GM21619 (cell line): Measurements from ENCODE around the gene NANS.
"Not testable (repeated sequence)": the region's sequence is repeated elsewhere in the genome, so short reads cannot be mapped to it uniquely, and the experiment has no call there.

ENCODE experiments used
- ATAC-seq: cut with Tn5 transposase; IDR thresholded peaks from one replicate; pipeline ENCODE4 v1.9.1; 2021; ENCODE audit not compliant: unreplicated experiment

NANS gene

DNA sequence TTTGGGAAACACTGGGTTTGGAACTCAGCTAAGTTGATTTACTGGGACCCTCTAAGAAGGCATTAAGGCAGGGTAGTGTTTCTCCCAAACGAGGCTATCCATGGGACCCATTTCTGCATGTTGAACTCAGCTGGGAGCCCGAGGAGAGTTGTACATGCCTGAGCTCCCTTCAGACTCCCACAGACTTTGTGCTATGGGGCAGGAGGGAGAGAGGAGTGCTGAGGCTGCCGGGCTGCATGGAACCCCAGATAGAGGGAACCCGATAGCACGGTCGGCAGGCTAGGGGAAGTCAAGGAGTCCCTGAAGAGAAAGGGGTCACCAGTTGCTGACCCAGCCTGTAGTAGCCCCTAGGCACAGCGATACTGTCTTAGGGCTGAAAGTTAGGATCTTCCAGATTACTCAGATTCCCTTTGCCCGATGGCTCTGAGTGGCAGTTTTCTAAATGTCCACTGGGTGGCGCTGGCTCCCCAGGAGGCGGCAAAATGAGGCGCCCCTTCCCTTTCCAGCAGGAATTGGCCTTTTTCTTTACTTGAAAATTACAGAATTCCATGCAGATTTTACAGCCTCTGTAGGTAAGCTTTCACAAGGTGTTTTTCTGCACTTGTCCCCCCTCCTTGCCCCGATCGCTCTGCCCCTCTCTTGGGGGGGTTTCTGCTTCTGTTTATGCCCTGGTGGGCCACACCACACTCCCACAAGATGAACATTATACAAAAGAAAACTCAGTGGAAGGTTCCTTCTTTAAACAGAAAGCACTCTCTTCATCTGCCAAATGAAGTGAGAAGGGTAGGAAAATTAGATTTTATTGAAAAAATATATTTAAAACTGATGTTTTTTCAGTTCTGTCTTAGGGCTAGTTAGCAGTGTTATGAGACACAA, 17.8 kb downstream of the NANS start:
- no peak for ATAC-seq

DNA sequence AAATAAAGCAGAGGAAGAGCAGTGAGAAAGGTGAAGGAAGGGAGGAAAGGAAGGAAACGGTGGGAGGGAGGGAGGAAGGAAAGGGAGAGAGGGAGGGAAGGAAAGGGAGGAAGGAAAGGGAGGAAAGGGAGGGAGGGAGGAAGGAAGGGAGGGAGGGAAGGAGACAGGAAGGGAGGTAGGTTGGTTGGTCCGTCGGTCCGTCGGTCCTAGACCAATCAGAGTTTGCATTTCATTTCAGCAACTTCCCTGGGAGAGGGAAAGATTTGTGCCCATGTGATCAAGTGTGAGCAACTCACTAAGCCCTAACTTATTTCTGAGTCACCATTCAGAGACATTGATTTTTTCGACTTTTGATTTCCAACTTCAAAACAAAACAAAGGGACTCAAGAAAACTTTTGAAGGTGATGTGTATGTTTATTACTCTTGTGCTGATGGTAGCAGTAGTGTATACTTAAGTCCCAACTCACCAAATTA, 18.8 kb downstream of the NANS start:
- no peak for ATAC-seq

DNA sequence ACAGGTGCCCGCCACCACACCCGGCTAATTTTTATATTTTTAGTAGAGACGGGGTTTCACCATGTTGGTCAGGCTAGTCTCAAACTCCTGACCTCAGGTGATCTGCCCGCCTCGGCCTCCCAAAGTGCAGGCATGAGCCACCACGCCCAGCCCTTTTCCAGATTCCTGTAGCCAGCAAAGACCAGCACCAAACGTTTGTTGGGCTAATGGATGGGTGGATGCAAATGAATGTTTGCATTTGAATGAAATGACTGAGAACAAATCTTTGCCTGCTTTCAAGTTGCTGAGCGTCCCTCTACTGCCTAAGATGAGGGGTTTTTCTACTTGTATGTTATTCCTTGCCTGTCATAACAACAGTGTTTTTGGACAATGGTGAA, 20.0 kb downstream of the NANS start:
- not testable (repeated sequence) for ATAC-seq

DNA sequence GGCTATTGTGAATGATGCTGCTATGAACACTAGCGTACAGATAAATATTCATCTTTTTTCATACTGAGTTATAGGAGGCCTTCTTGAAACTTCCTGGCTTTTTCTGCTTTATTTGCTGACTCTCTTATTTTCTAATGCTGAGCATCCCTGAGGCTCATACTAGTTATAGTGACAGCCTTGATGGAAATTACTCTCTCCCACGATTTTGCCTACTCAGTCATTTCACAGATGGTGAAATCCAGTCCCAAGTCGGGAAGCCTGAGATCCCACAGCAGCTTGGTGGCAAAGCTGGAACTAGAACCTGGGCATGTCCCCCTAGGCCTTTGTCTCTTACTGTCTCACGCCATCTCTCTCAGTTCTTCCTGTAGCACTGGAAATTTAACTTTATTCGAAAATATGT, 22.4 kb downstream of the NANS start:
- no peak for ATAC-seq

DNA sequence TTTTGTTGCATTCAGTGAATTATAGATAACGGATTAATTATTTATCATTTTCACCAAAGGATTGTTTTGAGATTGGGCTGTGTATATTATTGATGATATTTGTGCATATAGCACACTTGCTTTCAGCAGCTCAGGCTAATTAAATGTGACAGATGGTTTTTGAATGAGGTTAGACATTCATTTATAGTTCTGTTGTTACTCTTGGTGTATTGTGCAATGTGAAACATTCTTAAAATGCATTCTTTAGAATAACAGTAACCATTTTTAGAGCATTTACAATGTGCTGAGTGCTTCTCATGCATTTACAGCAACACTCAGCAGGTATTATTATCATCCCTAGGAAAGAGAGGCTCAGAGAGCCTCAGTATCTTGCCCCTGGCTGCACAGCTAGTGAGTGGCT, 23.8 kb downstream of the NANS start:
- ATAC-seq = no peak

DNA sequence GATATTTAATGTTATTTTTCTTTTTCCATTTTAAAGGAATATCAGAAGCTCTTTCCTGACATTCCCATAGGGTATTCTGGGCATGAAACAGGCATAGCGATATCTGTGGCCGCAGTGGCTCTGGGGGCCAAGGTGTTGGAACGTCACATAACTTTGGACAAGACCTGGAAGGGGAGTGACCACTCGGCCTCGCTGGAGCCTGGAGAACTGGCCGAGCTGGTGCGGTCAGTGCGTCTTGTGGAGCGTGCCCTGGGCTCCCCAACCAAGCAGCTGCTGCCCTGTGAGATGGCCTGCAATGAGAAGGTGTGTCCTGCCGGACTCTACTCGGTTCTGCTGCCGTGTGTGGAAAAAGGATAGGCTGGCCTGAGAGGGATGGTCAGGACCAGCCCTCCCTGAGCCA, 24.2 kb downstream of the NANS start:
- no peak for ATAC-seq

DNA sequence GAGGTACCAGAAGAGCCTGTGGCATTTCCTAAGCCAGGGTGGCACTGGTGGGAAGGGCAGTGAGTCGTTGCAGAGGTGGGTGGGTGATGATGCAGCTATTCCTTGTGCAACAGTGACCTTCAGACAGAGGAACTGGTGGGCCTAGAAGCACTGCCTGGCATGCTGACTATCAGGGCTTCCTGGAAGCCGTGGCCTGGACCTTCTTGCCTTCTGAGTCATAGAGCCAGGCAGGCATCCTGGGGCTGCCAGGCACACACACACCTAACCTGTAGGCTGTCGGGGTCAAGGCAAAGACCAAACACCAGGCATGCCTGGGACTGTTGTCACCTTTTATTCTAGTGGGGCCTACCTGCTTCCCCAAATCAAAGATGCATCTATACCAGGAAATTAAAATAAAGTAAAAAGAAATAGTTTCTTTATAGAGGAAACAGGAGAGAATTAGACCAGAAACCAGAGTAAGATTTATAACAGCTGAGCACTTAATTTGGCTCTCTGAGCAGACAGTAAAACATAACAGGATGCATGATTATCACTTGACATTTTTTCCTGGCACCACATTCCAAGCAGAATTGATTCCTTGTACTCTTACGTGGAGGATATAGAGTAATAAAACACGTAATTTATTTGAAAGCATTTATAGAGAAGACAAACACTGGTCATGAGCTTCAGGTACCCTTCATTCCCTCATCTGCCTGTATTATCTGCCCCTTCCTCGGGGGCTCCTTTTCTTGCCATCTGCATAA, 25.1 kb downstream of the NANS start:
- ATAC-seq = no peak

DNA sequence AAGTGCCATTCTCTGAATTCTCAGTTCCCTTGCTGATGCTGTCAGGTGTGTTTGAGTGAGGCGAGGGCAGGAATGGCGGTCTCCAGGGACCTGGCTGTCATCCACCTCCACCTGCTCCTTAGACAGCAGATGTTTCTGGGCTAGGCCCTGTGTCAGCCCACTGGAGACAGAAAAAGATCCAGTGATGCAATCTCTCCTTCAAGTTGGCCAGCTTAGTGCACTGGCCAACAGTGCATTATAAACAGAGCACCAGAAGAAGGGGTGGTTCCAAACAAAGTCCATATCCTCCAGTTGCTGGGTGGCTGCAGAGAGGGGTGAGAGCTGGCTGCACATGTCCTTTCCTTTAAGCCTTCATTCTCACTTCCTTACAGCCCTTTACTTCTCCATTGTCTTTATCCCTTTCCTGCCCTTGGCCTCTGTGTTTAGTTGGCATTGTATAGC, 26.5 kb downstream of the NANS start:
- no peak for ATAC-seq

DNA sequence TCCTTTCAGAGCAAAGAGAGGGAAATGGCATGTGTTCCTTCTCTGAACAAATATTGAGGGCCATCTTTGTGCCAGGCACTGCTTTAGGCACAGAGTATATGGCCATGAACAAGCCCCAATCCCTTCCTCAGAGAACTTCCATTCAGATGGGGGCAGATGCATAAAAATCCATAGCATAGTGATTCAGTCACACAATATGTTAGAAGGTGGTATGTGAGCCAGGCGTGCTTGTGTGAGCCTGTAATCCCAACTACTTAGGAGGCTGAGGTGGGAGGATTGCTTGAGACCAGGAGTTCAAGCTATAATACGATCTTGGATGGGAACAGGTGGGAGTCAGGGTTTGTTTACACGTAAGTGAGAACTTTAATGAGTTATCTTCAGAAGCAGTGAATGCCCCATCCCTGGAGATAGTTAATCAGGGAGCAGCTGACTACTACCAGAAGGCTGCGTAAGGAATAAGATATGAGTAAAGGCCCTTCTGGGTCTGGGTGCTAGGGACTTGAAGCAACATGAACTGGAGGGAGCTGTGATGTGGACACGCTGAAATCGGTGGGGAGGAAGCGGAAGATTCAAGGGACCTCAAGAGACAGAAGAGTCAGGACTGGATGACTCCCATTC, 27.1 kb downstream of the NANS start:
- no peak for ATAC-seq

DNA sequence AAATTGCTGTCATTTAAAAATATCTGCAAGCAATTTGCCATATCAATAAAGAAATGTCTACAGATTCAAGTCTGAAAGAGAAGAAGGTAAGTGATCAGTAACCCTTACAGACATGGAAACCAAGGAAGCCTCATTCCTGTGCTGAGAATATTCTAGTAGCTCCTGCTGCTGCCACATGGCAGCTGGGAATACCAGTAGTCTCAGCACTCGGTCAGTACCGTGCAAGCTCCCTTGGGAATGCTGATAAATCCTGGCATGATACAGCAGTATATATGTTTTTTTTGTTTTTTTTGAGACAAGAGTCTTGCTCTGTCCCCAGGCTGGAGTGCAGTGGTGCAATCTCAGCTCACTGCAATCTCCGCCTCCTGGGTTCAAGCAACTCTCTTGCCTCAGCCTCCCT, 27.9 kb downstream of the NANS start:
- no peak for ATAC-seq

DNA sequence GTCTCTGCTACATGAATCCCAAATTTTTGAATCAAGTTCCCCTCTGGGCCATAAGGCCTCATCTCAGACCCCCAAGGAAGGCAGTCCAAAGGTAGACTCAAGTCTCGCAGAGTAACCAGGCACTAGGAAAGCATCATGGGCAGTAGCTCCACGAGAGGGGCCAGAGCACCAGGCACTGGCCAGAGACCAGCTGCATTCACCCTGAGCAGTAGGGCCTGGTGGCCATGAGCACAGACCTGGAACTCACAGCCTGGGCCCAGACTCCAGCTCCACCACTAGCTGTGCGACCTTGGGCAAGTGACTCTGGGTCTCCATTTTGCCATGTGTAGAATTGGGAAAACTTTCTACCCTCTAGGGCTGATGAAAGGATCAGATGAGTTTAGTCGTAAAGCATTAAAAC, 28.5 kb downstream of the NANS start:
- no peak for ATAC-seq

DNA sequence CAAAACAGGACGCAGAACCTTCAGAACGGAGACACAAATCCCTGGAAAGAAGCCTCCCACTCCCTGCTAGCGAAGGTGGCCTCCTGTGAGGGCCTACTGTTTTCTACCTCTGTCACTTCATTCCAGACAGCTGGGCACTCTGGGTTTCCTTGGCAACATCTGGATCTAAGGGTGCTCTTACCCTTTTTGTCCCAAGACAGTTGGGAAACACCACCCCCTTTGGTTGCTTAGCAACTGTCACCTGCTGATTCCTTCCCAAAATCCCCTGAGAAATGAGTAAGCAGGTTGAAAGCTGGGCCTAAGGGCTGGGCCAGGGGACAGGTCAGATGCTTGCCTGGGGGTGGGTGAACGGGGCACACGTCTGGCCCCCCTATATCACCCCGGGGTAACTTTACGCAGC, 29.4 kb downstream of the NANS start:
- ATAC-seq = no peak

DNA sequence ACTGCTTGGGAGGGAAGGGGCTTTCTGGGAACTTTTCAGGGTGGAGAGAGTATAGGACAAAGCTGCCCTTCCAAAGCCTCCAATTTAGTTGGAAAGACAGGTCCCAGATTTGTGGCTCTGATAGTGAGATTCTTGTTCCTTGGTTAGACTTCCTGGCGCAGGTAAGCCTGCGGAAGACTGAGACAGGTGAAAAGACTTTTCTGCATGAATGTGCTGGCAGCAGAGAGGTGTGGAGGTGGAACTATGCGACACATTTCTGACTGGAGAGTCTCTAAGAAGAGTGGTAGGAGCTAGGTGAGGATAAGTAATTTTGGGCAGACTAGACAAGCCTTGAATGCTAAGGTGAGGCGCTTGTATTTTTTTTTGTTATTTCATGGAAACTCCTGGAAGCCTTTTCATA, 29.9 kb downstream of the NANS start:
- ATAC-seq = no peak

DNA sequence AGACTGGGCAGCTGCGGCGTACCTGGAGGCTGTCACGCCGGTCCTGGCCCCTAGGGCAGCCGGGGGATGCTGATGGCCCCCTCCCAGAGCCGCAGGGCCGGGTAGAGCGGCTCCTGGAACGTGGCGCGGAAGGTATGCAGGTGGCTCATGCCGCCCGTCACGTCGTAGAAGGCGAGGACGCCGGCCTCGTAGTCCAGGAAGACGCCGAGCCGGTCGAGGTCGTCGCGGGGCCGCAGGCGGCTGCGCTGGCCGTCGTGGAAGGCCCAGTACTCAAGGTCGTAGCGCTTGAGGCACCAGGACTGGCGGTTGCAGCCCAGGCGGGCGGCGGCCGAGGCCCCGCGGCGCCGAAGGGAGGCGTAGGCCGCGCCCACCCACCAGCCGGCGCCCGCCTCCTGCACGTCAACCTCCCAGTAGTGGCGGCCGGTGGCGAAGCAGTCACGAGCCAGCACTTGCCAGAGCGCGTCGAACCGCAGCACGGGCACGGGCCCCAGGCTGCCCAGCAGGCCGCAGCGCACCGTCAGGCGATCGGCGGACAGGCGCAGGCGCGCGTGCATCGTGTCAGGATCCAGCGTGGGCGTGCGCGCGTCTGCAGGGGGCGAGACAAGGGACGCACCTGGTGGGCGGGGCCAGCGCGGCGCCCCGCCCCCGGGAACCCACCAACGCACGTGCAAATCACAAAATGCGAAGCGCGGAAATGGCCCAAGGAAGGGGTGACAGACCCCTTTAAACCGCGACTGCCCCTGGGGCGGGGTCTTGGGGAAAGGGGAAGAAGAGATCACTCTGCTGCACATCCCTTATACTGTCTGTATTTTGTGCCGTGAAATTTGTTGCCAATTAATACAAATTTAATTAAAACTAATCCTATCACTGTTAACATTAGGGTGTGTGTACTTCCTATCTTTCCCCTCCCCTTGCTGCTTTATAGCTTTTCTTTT, 31.2 kb downstream of the NANS start:
- ATAC-seq = no peak

DNA sequence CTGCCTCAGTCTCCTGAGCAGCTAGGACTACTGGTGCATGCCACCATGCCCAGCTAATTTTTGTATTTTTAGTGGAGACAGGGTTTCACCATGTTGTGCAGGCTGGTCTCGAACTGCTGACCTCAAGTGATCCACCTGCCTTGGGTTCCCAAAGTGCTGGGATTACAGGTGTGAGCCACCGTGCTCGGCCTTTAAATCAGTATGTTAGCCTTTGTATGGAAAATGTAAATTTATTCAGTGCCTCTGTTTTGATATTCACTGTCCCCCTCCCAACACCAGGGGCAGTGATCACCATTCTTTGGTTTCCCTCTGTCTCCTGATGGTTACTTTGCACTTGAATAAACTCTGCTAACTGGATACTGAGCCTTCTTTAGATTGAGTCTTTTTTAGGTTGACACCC, 34.1 kb downstream of the NANS start:
- ATAC-seq = not testable (repeated sequence)

DNA sequence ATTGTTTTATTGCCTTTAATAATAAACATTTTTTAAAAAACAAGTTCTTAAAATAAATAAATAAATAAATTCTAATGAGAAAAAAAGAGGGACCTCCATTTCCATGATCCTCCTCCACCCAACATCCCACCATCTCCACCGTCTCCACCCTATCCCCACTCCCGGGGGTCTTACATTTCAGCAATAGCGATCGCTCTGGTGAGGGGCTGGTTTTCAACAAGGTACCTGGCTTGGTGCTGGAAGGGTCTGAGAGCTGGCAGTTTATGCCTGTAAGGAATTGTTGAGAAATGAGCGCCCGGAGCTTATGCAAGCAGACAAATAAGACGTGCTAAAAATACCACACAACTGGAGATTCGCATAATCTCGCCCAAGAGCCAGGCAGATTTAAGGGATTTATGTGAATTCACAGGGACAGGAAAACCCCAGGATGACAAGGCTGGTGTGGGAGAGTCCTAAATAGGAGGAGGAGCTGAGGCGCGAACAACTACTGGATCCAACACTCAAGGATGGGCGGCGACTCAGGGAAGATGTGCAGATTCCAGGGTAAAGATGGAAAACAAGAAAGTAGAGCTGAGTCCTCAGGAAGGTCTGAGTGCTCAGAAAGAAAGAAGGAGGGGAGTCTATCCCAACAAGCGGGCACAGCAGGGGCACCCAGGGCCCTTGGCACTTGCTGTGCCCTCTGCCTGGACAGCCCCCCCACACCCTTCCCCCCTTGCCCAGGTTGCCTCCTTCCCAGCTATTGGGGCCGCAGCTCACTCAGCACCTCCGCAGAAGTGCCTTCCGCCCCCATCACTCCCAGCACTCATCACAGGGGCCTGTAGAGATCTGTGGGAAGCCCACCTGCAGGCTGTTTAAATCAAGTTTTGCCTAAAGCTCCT, 35.4 kb downstream of the NANS start:
- no peak for ATAC-seq

DNA sequence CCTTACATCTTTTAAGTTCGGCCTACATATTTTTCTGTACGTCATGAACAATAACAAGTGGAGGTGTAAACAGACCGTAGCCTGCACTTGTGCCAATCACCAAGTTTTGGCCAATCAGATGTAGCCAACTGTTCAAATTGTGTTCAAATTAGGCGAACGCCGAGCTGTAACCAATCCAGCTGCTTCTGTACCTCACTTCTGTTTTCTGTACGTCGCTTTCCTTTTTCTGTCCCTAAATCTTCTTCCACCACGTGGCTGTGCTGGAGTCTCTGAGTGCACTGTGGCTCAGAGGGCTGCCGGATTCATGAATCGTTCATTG, 36.0 kb downstream of the NANS start:
- ATAC-seq = no peak

DNA sequence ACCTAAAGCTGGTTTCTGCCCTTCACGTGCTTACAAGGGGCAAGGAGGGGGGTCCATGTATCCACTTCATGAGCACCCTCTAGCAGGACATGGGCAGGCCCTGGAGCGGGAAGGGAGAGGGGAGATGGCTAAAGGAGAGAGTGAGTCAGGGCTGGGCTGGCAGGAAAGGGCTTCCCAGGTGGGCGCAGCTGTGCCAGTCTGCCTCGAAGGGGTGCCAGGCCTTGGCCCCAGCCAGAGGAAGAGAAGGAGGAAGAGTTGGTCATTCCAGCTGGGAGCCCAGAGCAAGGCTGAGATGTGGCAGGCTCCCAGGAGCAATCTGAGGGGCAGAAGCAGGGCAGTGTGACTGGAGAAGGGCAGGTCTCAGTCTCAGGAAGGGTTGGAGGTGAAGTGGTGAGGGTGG, 37.8 kb downstream of the NANS start:
- no peak for ATAC-seq

DNA sequence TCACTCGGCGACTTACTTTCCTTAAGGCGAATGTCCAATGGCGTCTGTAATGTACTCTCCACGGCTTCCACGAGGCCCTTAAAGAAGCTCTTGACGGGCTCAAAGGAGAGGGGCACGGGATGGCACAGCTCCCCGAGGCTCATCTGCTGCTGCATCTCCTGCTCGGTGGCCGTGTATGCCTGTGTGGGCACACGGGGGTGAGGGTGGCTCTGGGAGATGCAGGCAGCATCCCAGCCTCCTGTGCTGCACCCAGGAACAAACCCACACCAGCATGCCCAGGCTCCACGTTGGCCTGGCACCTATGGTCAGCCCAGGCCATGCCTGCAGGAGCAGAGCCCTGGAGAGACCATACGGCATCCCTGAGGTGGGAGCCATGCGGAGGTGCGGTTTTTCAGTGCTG, 38.3 kb downstream of the NANS start:
- no peak for ATAC-seq

DNA sequence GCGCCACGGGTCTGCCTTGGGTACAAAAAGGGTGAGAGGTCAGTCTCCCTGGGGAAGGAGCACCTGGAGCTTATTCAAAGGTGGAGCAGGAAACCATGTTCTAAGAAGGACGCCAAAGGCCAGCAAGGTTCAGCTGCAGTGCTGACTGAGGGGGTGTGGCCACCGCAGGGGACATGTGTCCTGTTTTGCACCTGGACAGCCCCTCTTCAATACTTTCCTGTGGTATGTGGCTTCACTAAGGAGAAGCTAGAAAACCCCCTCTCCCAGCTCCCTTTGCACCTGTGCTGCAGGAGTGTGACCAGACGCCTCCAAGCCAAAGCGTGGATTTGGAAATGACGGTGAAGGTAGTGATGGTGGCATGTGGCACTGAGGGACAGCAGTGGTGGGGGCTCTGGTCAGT, 38.9 kb downstream of the NANS start:
- ATAC-seq = no peak
